K562 (cell line): ENCODE data around the gene RNF115. TPM values are rescaled to one million over a fixed set of nuclear protein-coding genes. Genes with fewer than 3 reads are reported as not detected.

Experiments used
- BDP1 ChIP-seq: IDR thresholded peaks from 3 replicates; pipeline ENCODE4 v1.6.1; 2011; ENCODE audit not compliant: insufficient read length, insufficient read depth
- CBX1 ChIP-seq: sonication (generic); IDR thresholded peaks from 2 replicates; pipeline ENCODE4 v1.6.1; 2016; ENCODE audit warnings: antibody characterized with exemption, low read depth, mild to moderate bottlenecking
- GABPA ChIP-seq: fragments of 200-800 bp; sonication (Bioruptor generic); conservative IDR thresholded peaks from 2 replicates; pipeline ENCODE4 v1.6.1; 2016; ENCODE audit warnings: low read depth, missing genetic modification characterization, missing compliant biosample characterization
- GABPB1 ChIP-seq: sonication (generic); formaldehyde crosslinking; IDR thresholded peaks from 2 replicates; pipeline ENCODE4 v1.8.0; 2022; ENCODE audit warnings: mild to moderate bottlenecking, missing genetic modification reagents
- HDAC1 ChIP-seq, 2 experiments: fragments of 450-650 bp; IDR thresholded peaks; 2 replicates each; pipeline ENCODE4 v1.6.1; 2016 to 2017; ENCODE audit warnings: inconsistent platforms in 1 of 2, mild to moderate bottlenecking in 1 of 2, moderate library complexity in 1 of 2
- MBD2 ChIP-seq: sonication (generic); IDR thresholded peaks from 2 replicates; pipeline ENCODE4 v1.6.1; 2016; ENCODE audit warnings: low read depth, borderline replicate concordance
- PHF20 ChIP-seq: fragments of 450-650 bp; IDR thresholded peaks from 2 replicates; pipeline ENCODE4 v1.6.1; 2018; ENCODE audit not compliant: partially characterized antibody
- POLR2G ChIP-seq: fragments of 200-400 bp; formaldehyde crosslinking; IDR thresholded peaks from 2 replicates; pipeline ENCODE4 v1.6.1; 2017; ENCODE audit warnings: low read depth, mild to moderate bottlenecking, antibody characterized with exemption, low read length, moderate library complexity
- RBBP5 ChIP-seq: fragments of 200-600 bp; sonication (generic); IDR thresholded peaks from 2 replicates; pipeline ENCODE4 v1.6.1; 2012; ENCODE audit warnings: borderline replicate concordance, mild to moderate bottlenecking, low read length, control low read depth, inconsistent platforms; ENCODE audit not compliant: insufficient read depth, poor library complexity, severe bottlenecking
- TBP ChIP-seq: optimal IDR thresholded peaks from 2 replicates; pipeline ENCODE3; 2011; ENCODE audit warnings: low read depth, low read length, improper control_type of control experiment
- ZNF785 ChIP-seq: fragments of 250-450 bp; sonication (Bioruptor Pico); IDR thresholded peaks from 2 replicates; pipeline ENCODE4 v1.4.0; 2020; ENCODE audit warnings: mild to moderate bottlenecking
- polyA plus RNA-seq, 8 experiments: library from polyadenylated mRNA; depleted of rRNA in 4 of 8; stranded (reverse) in 5 of 8; unstranded in 3 of 8; fragments of >200 nt; fragmentation: Nextera tagmentation in 2 of 8; fragmentation: Illumina TruSeq in 1 of 8; extraction: Ambion mirVana in 2 of 8; extraction: Trizol in 1 of 8; gene quantifications; 2 replicates each; pipeline versions ENCODE4 v1.2.1 to v1.2.3, GENCODE V29; 2011 to 2014; ENCODE audit warnings: inconsistent platforms in 1 of 8, missing spikeins in 1 of 8
- total RNA-seq, 7 experiments: library from RNA; depleted of rRNA in 6 of 7; stranded (reverse); fragments of >200 nt in 6 of 7; fragmentation: Illumina TruSeq in 2 of 7; extraction: Trizol in 2 of 7; gene quantifications; 2 replicates each; pipeline versions ENCODE4 v1.2.1 to v1.2.3, GENCODE V29; 2011 to 2021; ENCODE audit warnings: low replicate concordance in 1 of 7
- TF ChIP-seq, protein P1 (sequence below): sonication (generic); formaldehyde crosslinking; IDR thresholded peaks from 2 replicates; pipeline ENCODE4 v1.8.0; 2023; ENCODE audit warnings: mild to moderate bottlenecking, missing genetic modification reagents
- TF ChIP-seq, protein P2 (sequence below), 2 experiments: IDR thresholded peaks; 2 replicates each; pipeline ENCODE4 v1.6.1; 2011; ENCODE audit warnings: borderline replicate concordance in 1 of 2, control low read depth in 1 of 2, low read depth in 1 of 2, low read length in 1 of 2, mild to moderate bottlenecking in 1 of 2, mixed read lengths in 1 of 2, moderate library complexity in 1 of 2; ENCODE audit not compliant: insufficient read depth in 1 of 2, insufficient read length in 1 of 2, poor library complexity in 1 of 2, severe bottlenecking in 1 of 2; ENCODE audit errors: extremely low read depth in 1 of 2
- TF ChIP-seq, protein P3 (sequence below): fragments of 450-650 bp; IDR thresholded peaks from 2 replicates; pipeline ENCODE4 v1.6.1; 2016; ENCODE audit warnings: borderline replicate concordance

RNF115 gene
- total and polyA plus RNA-seq, 9 of the 15 experiments (the other 6 are each of a cell fraction or from before 2014, with no cell fraction given): 1.9 to 14.3 (median 9.5) TPM

- TF ChIP-seq, protein P1, sequence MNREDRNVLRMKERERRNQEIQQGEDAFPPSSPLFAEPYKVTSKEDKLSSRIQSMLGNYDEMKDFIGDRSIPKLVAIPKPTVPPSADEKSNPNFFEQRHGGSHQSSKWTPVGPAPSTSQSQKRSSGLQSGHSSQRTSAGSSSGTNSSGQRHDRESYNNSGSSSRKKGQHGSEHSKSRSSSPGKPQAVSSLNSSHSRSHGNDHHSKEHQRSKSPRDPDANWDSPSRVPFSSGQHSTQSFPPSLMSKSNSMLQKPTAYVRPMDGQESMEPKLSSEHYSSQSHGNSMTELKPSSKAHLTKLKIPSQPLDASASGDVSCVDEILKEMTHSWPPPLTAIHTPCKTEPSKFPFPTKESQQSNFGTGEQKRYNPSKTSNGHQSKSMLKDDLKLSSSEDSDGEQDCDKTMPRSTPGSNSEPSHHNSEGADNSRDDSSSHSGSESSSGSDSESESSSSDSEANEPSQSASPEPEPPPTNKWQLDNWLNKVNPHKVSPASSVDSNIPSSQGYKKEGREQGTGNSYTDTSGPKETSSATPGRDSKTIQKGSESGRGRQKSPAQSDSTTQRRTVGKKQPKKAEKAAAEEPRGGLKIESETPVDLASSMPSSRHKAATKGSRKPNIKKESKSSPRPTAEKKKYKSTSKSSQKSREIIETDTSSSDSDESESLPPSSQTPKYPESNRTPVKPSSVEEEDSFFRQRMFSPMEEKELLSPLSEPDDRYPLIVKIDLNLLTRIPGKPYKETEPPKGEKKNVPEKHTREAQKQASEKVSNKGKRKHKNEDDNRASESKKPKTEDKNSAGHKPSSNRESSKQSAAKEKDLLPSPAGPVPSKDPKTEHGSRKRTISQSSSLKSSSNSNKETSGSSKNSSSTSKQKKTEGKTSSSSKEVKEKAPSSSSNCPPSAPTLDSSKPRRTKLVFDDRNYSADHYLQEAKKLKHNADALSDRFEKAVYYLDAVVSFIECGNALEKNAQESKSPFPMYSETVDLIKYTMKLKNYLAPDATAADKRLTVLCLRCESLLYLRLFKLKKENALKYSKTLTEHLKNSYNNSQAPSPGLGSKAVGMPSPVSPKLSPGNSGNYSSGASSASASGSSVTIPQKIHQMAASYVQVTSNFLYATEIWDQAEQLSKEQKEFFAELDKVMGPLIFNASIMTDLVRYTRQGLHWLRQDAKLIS (CRISPR knock-in tag): peak; percentile 85
- TF ChIP-seq RBBP5 (peak; percentile 87), MBD2 (peak; percentile 54; the same call in 1 of the 2 replicates), HDAC1 (IDR thresholded peaks at IDR 0.05) (peak in 1 of 2 experiments; percentile 89; a peak in 2 of 4 replicates), CBX1 (0 out of 2 replicates have a peak, but pooled peaks have one; percentile 31), POLR2G (peak; percentile 96), TBP (peak; percentile 59), PHF20 (peak; percentile 54), ZNF785 (CRISPR knock-in tag) (no peak), GABPB1 (CRISPR knock-in tag) (peak; percentile 90), BDP1 (no peak), GABPA (tag) (peak; percentile 94)
- TF ChIP-seq, protein P2, sequence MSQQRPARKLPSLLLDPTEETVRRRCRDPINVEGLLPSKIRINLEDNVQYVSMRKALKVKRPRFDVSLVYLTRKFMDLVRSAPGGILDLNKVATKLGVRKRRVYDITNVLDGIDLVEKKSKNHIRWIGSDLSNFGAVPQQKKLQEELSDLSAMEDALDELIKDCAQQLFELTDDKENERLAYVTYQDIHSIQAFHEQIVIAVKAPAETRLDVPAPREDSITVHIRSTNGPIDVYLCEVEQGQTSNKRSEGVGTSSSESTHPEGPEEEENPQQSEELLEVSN (IDR thresholded peaks at IDR 0.05; ENCODE audit: borderline replicate concordance in 1 of 2, extremely low read depth in 1 of 2, insufficient read depth in 1 of 2, insufficient read length in 1 of 2, low read depth in 1 of 2, low read length in 1 of 2, poor library complexity in 1 of 2, severe bottlenecking in 1 of 2): peak; percentile 48 to 78
- TF ChIP-seq, protein P3, sequence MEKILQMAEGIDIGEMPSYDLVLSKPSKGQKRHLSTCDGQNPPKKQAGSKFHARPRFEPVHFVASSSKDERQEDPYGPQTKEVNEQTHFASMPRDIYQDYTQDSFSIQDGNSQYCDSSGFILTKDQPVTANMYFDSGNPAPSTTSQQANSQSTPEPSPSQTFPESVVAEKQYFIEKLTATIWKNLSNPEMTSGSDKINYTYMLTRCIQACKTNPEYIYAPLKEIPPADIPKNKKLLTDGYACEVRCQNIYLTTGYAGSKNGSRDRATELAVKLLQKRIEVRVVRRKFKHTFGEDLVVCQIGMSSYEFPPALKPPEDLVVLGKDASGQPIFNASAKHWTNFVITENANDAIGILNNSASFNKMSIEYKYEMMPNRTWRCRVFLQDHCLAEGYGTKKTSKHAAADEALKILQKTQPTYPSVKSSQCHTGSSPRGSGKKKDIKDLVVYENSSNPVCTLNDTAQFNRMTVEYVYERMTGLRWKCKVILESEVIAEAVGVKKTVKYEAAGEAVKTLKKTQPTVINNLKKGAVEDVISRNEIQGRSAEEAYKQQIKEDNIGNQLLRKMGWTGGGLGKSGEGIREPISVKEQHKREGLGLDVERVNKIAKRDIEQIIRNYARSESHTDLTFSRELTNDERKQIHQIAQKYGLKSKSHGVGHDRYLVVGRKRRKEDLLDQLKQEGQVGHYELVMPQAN: peak; percentile 90
Measured at GRCh38 chr1:145823565-145824498, at the start of gene RNF115, which contains the start of gene POLR3C (continued).
